Measurements from ENCODE around the gene TRIO. TPM values are rescaled to one million over a fixed set of nuclear protein-coding genes. Genes with fewer than 3 reads are reported as not detected.

TRIO gene
- total and polyA plus RNA-seq, 10 of the 15 experiments (the other 5 are each of a cell fraction or from before 2014, with no cell fraction given) = 5.1 to 96.4 (median 44.6) TPM

DNA sequence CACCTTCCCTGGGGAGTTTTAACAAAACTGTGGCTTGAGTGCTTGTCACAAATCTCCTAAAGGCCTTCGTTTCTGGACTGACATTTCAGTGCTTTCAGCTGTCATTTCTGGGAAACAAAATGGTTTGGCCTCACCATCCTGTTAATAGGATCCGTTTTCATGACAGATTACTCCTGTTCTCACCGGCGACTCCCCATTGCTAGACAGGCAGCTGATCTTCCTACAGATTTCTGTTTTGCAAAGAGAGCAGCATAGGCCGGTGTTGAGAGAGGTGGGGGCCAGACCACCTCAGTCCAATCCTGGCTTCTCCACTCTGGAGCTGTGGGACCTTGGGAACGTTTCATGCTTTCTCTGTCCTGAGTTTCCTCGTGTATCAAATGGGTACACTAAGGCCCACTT, 363.0 kb downstream of the TRIO start:
- WGBS (ENCODE audit: insufficient coverage, insufficient replicate concordance, low lambda C conversion rate, missing lambda C conversion rate) = 93% methylated on average over 7 of the region's 7 CpGs
- in situ Hi-C loops (cut with MboI) = no loop called here
- FAIRE-seq (no peak), ATAC-seq (no peak), DNase-seq (ENCODE audit: low read depth, low spot score) (no peak)
- H3K4me2 ChIP-seq (ENCODE audit: control insufficient read depth, insufficient read depth) = no peak overlapping the region
- no peak overlapping the region for H2AFZ ChIP-seq (ENCODE audit: control insufficient read depth, low read depth, low read length)
- no peak overlapping the region for H3K27ac ChIP-seq (ENCODE audit: control insufficient read depth, insufficient read depth)
- RAD21 ChIA-PET (ENCODE audit: unreplicated experiment) = no interaction called here
- no peaks in the 10 kb centered on the region for H3K27me3 ChIP-seq (replicated peaks in 1 of 2; ENCODE audit: control insufficient read depth in 2 of 2, insufficient read depth in 2 of 2, low read length in 1 of 2)
- POLR2A ChIA-PET = no interaction called here
- TF ChIP-seq NBN (IDR thresholded peaks at IDR 0.05) (no peak), GABPA (IDR thresholded peaks at IDR 0.05; ENCODE audit: low read depth) (no peak), EED (IDR thresholded peaks at IDR 0.05; ENCODE audit: low read depth) (no peak), KAT2A (conservative IDR thresholded peaks at IDR 0.05; ENCODE audit: control insufficient read depth, low read depth, low read length) (no peak), BCL11A (IDR thresholded peaks at IDR 0.05; ENCODE audit: low read depth, low read length) (no peak)
- TF ChIP-seq, protein P1, sequence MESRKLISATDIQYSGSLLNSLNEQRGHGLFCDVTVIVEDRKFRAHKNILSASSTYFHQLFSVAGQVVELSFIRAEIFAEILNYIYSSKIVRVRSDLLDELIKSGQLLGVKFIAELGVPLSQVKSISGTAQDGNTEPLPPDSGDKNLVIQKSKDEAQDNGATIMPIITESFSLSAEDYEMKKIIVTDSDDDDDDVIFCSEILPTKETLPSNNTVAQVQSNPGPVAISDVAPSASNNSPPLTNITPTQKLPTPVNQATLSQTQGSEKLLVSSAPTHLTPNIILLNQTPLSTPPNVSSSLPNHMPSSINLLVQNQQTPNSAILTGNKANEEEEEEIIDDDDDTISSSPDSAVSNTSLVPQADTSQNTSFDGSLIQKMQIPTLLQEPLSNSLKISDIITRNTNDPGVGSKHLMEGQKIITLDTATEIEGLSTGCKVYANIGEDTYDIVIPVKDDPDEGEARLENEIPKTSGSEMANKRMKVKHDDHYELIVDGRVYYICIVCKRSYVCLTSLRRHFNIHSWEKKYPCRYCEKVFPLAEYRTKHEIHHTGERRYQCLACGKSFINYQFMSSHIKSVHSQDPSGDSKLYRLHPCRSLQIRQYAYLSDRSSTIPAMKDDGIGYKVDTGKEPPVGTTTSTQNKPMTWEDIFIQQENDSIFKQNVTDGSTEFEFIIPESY (IDR thresholded peaks at IDR 0.05) = no peak
- TF ChIP-seq, protein P2, sequence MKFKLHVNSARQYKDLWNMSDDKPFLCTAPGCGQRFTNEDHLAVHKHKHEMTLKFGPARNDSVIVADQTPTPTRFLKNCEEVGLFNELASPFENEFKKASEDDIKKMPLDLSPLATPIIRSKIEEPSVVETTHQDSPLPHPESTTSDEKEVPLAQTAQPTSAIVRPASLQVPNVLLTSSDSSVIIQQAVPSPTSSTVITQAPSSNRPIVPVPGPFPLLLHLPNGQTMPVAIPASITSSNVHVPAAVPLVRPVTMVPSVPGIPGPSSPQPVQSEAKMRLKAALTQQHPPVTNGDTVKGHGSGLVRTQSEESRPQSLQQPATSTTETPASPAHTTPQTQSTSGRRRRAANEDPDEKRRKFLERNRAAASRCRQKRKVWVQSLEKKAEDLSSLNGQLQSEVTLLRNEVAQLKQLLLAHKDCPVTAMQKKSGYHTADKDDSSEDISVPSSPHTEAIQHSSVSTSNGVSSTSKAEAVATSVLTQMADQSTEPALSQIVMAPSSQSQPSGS (IDR thresholded peaks at IDR 0.05; ENCODE audit: low read length) = no peak
- H3K4me1 ChIP-seq (ENCODE audit: control insufficient read depth, insufficient read depth, low read length) = no peaks in the 10 kb centered on the region
- no peaks in the 10 kb centered on the region for H3K79me2 ChIP-seq (ENCODE audit: control insufficient read depth, insufficient read depth, low read length)
- peaks cover 12 to 16% of the 10 kb centered on the region in 2 experiments; a peak in 3 of 4 replicates for H3K36me3 ChIP-seq (ENCODE audit: control insufficient read depth in 2 of 2, insufficient read depth in 2 of 2, low read length in 1 of 2)
- CTCF ChIA-PET = no interaction called here
- intact Hi-C loops (cut with micrococcal nuclease; ENCODE audit: unreplicated experiment) = no loop called here
- H3K9ac ChIP-seq (ENCODE audit: control insufficient read depth, insufficient read depth, low read length) = no peak overlapping the region
- no peak overlapping the region for H3K4me3 ChIP-seq
- no peaks in the 10 kb centered on the region for H3K9me3 ChIP-seq (replicated peaks; ENCODE audit: control insufficient read depth, insufficient read depth, low read length)
- no peaks in the 10 kb centered on the region for H4K20me1 ChIP-seq (ENCODE audit: control insufficient read depth, insufficient read depth)
- SMC1A ChIA-PET (ENCODE audit: uncharacterized antibody, unreplicated experiment) = no interaction called here
- no TSS peak for BruUV-seq (replicated peaks)
